HCT116 (cell line): ENCODE data around the gene ROBO1. TPM values are rescaled to one million over a fixed set of nuclear protein-coding genes. Genes with fewer than 3 reads are reported as not detected.

Experiments used
- ATAC-seq: fragments of 200-7000 bp; cut with Tn5 transposase; 2 replicates; pipeline ENCODE4 v1.9.1; 2020; ENCODE audit warnings: mild to moderate bottlenecking, moderate library complexity
- BruUV-seq: library from RNA; stranded (reverse); fragments of 400-500 nt; replicated peaks from 2 replicates; lab custom pipeline; 2021; lab: Mats Ljungman, UMichigan
- CTCF ChIA-PET: fragments of 300-600 bp; sonication (Branson Sonifier 250); formaldehyde crosslinking; loops from one replicate; lab custom pipeline; 2021; ENCODE audit warnings: antibody characterized with exemption; lab: Charles Lee
- POLR2A ChIA-PET: fragments of 300-600, 350-600 bp; sonication (Branson Sonifier 250); formaldehyde crosslinking; loops from one replicate; lab custom pipeline; 2021; ENCODE audit warnings: antibody characterized with exemption; lab: Charles Lee
- RAD21 ChIA-PET, 2 experiments: fragments of 300-600 bp; sonication (Branson Sonifier 250); formaldehyde crosslinking; loops; one replicate each; lab custom pipeline; 2023; ENCODE audit warnings: low total read pairs in 2 of 2; ENCODE audit not compliant: uncharacterized antibody in 2 of 2, unreplicated experiment in 2 of 2, low non-redundant PET in 1 of 2; lab: Charles Lee
- DNase-seq: peaks from one replicate; pipeline ENCODE4 v3.0.0-alpha.2; 2010; ENCODE audit warnings: low read depth, low spot score
- H2AFZ ChIP-seq: fragments of 200-600 bp; shearing (Covaris generic), sonication (generic); 2 replicates; pipeline ENCODE4 v1.6.1; 2017; ENCODE audit warnings: low read depth, mixed run types, mixed read lengths, antibody characterized with exemption, low read length; ENCODE audit not compliant: poor library complexity, severe bottlenecking
- H3K27ac ChIP-seq: 2 replicates; pipeline ENCODE4 v1.5.1; 2012; ENCODE audit warnings: low read depth, low read length
- H3K27me3 ChIP-seq: fragments of 200-600 bp; sonication (generic); 2 replicates; pipeline ENCODE4 v1.6.1; 2016; ENCODE audit warnings: mixed run types, low read length, mixed read lengths; ENCODE audit not compliant: insufficient read depth
- H3K36me3 ChIP-seq, 2 experiments: fragments of 200-500 bp in 1 of 2; fragments of 200-600 bp in 1 of 2; sonication (Bioruptor generic) in 1 of 2; sonication (generic) in 1 of 2; 2 replicates each; pipeline versions ENCODE4 v1.5.1 to v1.6.1; 2014 to 2016; ENCODE audit warnings: low read length in 2 of 2, inconsistent platforms in 1 of 2, mixed read lengths in 1 of 2, mixed run types in 1 of 2; ENCODE audit not compliant: insufficient read depth in 2 of 2, control insufficient read depth in 1 of 2
- H3K4me1 ChIP-seq, 2 experiments: fragments of 200-600 bp in 1 of 2; sonication (generic) in 1 of 2; 2 replicates each; pipeline versions ENCODE4 v1.5.1 to v1.6.1; 2012 to 2017; ENCODE audit warnings: low read length in 2 of 2, inconsistent platforms in 1 of 2, mild to moderate bottlenecking in 1 of 2, mixed read lengths in 1 of 2, mixed run types in 1 of 2, moderate library complexity in 1 of 2; ENCODE audit not compliant: insufficient read depth in 2 of 2, control insufficient read depth in 1 of 2
- H3K4me2 ChIP-seq: fragments of 200-600 bp; sonication (generic); 2 replicates; pipeline ENCODE4 v1.6.1; 2017; ENCODE audit warnings: mixed run types, low read length, mixed read lengths
- H3K4me3 ChIP-seq, 2 experiments: fragments of 200-600 bp in 1 of 2; sonication (generic) in 1 of 2; replicated peaks in 1 of 2; 2 replicates each; pipeline ENCODE4 v1.5.1; 2011 to 2016; ENCODE audit warnings: low read length in 2 of 2, control low read depth in 1 of 2, low read depth in 1 of 2, mild to moderate bottlenecking in 1 of 2, mixed read lengths in 1 of 2, mixed run types in 1 of 2
- H3K79me2 ChIP-seq: fragments of 200-600 bp; sonication (generic); 2 replicates; pipeline ENCODE4 v1.6.1; 2017; ENCODE audit warnings: mild to moderate bottlenecking, mixed run types, low read length, moderate library complexity, mixed read lengths; ENCODE audit not compliant: insufficient read depth
- H3K9ac ChIP-seq: fragments of 200-600 bp; sonication (generic); 2 replicates; pipeline ENCODE4 v1.6.1; 2016; ENCODE audit warnings: low read length, mixed read lengths
- H3K9me2 ChIP-seq: fragments of 200-600 bp; sonication (generic), shearing (Covaris generic); 2 replicates; pipeline ENCODE4 v1.6.1; 2017; ENCODE audit warnings: mixed run types, mild to moderate bottlenecking, moderate library complexity; ENCODE audit not compliant: insufficient read depth
- H3K9me3 ChIP-seq, 2 experiments: fragments of 200-500 bp in 1 of 2; fragments of 200-600 bp in 1 of 2; sonication (Bioruptor generic) in 1 of 2; sonication (generic) in 1 of 2; 2 replicates each; pipeline ENCODE4 v1.6.1; 2014 to 2017; ENCODE audit warnings: low read length in 2 of 2, mixed read lengths in 2 of 2, inconsistent platforms in 1 of 2, low read depth in 1 of 2, mild to moderate bottlenecking in 1 of 2, mixed run types in 1 of 2, moderate library complexity in 1 of 2; ENCODE audit not compliant: control insufficient read depth in 1 of 2, insufficient read depth in 1 of 2
- H4K20me1 ChIP-seq: fragments of 200-600 bp; sonication (generic), shearing (Covaris generic); 2 replicates; pipeline ENCODE4 v1.6.1; 2017; ENCODE audit warnings: mixed run types, mild to moderate bottlenecking, moderate library complexity; ENCODE audit not compliant: insufficient read depth
- CBX3 ChIP-seq: IDR thresholded peaks from 2 replicates; pipeline ENCODE4 v1.6.1; 2012; ENCODE audit warnings: low read depth
- CEBPB ChIP-seq: IDR thresholded peaks from 2 replicates; pipeline ENCODE4 v1.6.1; 2012; ENCODE audit warnings: low read depth
- CTCF ChIP-seq, 3 experiments: fragments of 200-600 bp in 1 of 3; sonication (generic) in 1 of 3; IDR thresholded peaks in 2 of 3; conservative IDR thresholded peaks in 1 of 3; 2 replicates each; pipeline ENCODE4 v1.5.1; 2012 to 2017; ENCODE audit warnings: low read depth in 2 of 3, low read length in 2 of 3, antibody characterized with exemption in 1 of 3, borderline replicate concordance in 1 of 3, control low read depth in 1 of 3, mild to moderate bottlenecking in 1 of 3, mixed read lengths in 1 of 3, mixed run types in 1 of 3, moderate library complexity in 1 of 3; ENCODE audit not compliant: insufficient read depth in 1 of 3
- ELF1 ChIP-seq: IDR thresholded peaks from 2 replicates; pipeline ENCODE4 v1.6.1; 2012; ENCODE audit warnings: low read depth, borderline replicate concordance
- EZH2 ChIP-seq: fragments of 200-600 bp; sonication (generic); IDR thresholded peaks from 2 replicates; pipeline ENCODE4 v1.6.1; 2017; ENCODE audit warnings: antibody characterized with exemption, mixed run types
- FOSL1 ChIP-seq: IDR thresholded peaks from 2 replicates; pipeline ENCODE4 v1.6.1; 2012; ENCODE audit warnings: low read depth
- JUND ChIP-seq: IDR thresholded peaks from 2 replicates; pipeline ENCODE4 v1.6.1; 2012
- POLR2A ChIP-seq: IDR thresholded peaks from 2 replicates; pipeline ENCODE4 v1.7.0; 2011; ENCODE audit warnings: borderline replicate concordance; ENCODE audit not compliant: insufficient read depth, insufficient read length; ENCODE audit errors: extremely low read depth
- RAD21 ChIP-seq: IDR thresholded peaks from 2 replicates; pipeline ENCODE4 v1.6.1; 2012; ENCODE audit warnings: low read depth, mild to moderate bottlenecking
- SIN3A ChIP-seq: IDR thresholded peaks from 2 replicates; pipeline ENCODE4 v1.6.1; 2012; ENCODE audit warnings: low read depth
- SP1 ChIP-seq: IDR thresholded peaks from 2 replicates; pipeline ENCODE4 v1.6.1; 2012; ENCODE audit warnings: low read depth
- YY1 ChIP-seq: IDR thresholded peaks from 2 replicates; pipeline ENCODE4 v1.6.1; 2011; ENCODE audit warnings: low read length, low read depth, moderate library complexity, mild to moderate bottlenecking; ENCODE audit not compliant: insufficient replicate concordance; ENCODE audit errors: extremely low read depth
- ZBTB33 ChIP-seq: IDR thresholded peaks from 2 replicates; pipeline ENCODE4 v1.6.1; 2011; ENCODE audit warnings: mild to moderate bottlenecking, low read length, moderate library complexity; ENCODE audit not compliant: insufficient replicate concordance; ENCODE audit errors: extremely low read depth
- ZNF274 ChIP-seq: fragments of 200-500 bp; sonication (Bioruptor generic); IDR thresholded peaks from 2 replicates; pipeline ENCODE4 v1.6.1; 2014; ENCODE audit warnings: mild to moderate bottlenecking, low read depth, low read length, inconsistent platforms
- intact Hi-C: fragments of 100-400 bp; cut with micrococcal nuclease; formaldehyde crosslinking; loops from 2 replicates; pipeline ENCODE4 v1.10.0; 2022
- total RNA-seq: library from RNA; stranded (reverse); gene quantifications from one replicate; pipeline ENCODE4 v1.2.1, GENCODE V29; 2021; ENCODE audit not compliant: unreplicated experiment
- TF ChIP-seq, protein P1 (sequence below): IDR thresholded peaks from 2 replicates; pipeline ENCODE4 v1.6.1; 2012

Gene ROBO1
- total RNA-seq, 1 experiment from 2014 or later = 0.27 TPM

- no peak for ATAC-seq
- POLR2A ChIA-PET = no interaction called here
Observed at GRCh38 chr3:78979028-78979427, 788.8 kb downstream of the ROBO1 start.

More at GRCh38 chr3:78979028-78979427, 788.8 kb downstream of the ROBO1 start:
- Histone ChIP-seq H3K4me1 (no peaks in the 10 kb centered on the region), H3K27ac (no peak overlapping the region), H3K27me3 (no peaks in the 10 kb centered on the region), H3K79me2 (no peaks in the 10 kb centered on the region), H2AFZ (no peak overlapping the region)
- BruUV-seq = no TSS peak
- TF ChIP-seq SP1 (no peak), RAD21 (no peak), ZBTB33 (no peak), SIN3A (no peak), POLR2A (no peak), ZNF274 (no peak), JUND (no peak), EZH2 (no peak), CEBPB (no peak), CTCF (IDR thresholded peaks at IDR 0.05 in 2 of 3, conservative IDR thresholded peaks at IDR 0.05 in 1 of 3; ENCODE audit: borderline replicate concordance in 1 of 3, insufficient read depth in 1 of 3, low read depth in 2 of 3, low read length in 2 of 3) (no peak), CBX3 (no peak), ELF1 (no peak), FOSL1 (no peak), YY1 (no peak)
- TF ChIP-seq, protein P1, sequence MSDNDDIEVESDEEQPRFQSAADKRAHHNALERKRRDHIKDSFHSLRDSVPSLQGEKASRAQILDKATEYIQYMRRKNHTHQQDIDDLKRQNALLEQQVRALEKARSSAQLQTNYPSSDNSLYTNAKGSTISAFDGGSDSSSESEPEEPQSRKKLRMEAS = no peak
- TF ChIP-seq, all 23 proteins: peak for 0
- Histone ChIP-seq H3K9ac (no peak overlapping the region), H3K9me2 (no peaks in the 10 kb centered on the region), H4K20me1 (no peaks in the 10 kb centered on the region), H3K4me3 (no peak overlapping the region), H3K36me3 (no peaks in the 10 kb centered on the region), H3K4me2 (no peak overlapping the region), H3K9me3 (peaks cover 4 to 15% of the 10 kb centered on the region in 2 experiments; a peak in 3 of 4 replicates)
- no peak for DNase-seq
- ChIA-PET RAD21 (no interaction called here), CTCF (no interaction called here)
- intact Hi-C loops = no loop called here
